ENCODE data around the gene C1GALT1.

- TF ChIP-seq EP300 (IDR thresholded peaks at IDR 0.05): no peak
- TF ChIP-seq POLR2A (IDR thresholded peaks at IDR 0.05): no peak
- no peak for TF ChIP-seq CTCF (IDR thresholded peaks at IDR 0.05)
These were observed 707 bp upstream of the C1GALT1 start for GRCh38 chr7:7181519-7182155.

Data from tibial nerve (tissue), 4 donors.